HepG2 (cell line): ENCODE measurements around the gene CCT3. TPM values are rescaled to one million over a fixed set of nuclear protein-coding genes. Genes with fewer than 3 reads are reported as not detected.

ENCODE experiments used
- CTCF ChIP-seq: sonication (generic); formaldehyde crosslinking; IDR thresholded peaks from 2 replicates; pipeline ENCODE4 v1.5.0; 2020; ENCODE audit warnings: mild to moderate bottlenecking, missing genetic modification reagents, moderate library complexity
- HMGXB4 ChIP-seq, 2 experiments: sonication (generic) in 1 of 2; formaldehyde crosslinking in 1 of 2; IDR thresholded peaks; 2 replicates each; pipeline versions ENCODE4 v1.4.0 to v1.6.1; 2018 to 2020; ENCODE audit warnings: missing genetic modification reagents in 2 of 2, borderline replicate concordance in 1 of 2, low read depth in 1 of 2, mild to moderate bottlenecking in 1 of 2, missing biosample characterization in 1 of 2
- KDM4B ChIP-seq: sonication (generic); formaldehyde crosslinking; IDR thresholded peaks from 2 replicates; pipeline ENCODE4 v1.4.0; 2020; ENCODE audit warnings: missing genetic modification reagents
- MED1 ChIP-seq: sonication (generic); formaldehyde crosslinking; IDR thresholded peaks from 2 replicates; pipeline ENCODE4 v1.4.0; 2020; ENCODE audit warnings: missing genetic modification reagents
- MIER3 ChIP-seq: IDR thresholded peaks from 2 replicates; pipeline ENCODE4 v1.6.1; 2016; ENCODE audit warnings: missing compliant biosample characterization, borderline replicate concordance
- NFYC ChIP-seq: IDR thresholded peaks from 2 replicates; pipeline ENCODE4 v1.6.1; 2016; ENCODE audit warnings: missing genetic modification reagents, missing compliant biosample characterization
- PRDM10 ChIP-seq: sonication (generic); formaldehyde crosslinking; IDR thresholded peaks from 2 replicates; pipeline ENCODE4 v1.4.0; 2020; ENCODE audit warnings: low read depth, missing genetic modification reagents
- ZBTB2 ChIP-seq: sonication (generic); formaldehyde crosslinking; IDR thresholded peaks from 2 replicates; pipeline ENCODE4 v1.8.0; 2022; ENCODE audit warnings: low read depth, missing genetic modification reagents
- ZBTB8A ChIP-seq: sonication (generic); formaldehyde crosslinking; IDR thresholded peaks from 2 replicates; pipeline ENCODE4 v1.4.0; 2020; ENCODE audit warnings: mild to moderate bottlenecking, low read depth, missing genetic modification reagents, borderline replicate concordance
- ZNF317 ChIP-seq: sonication (generic); formaldehyde crosslinking; IDR thresholded peaks from 2 replicates; pipeline ENCODE4 v1.5.0; 2020; ENCODE audit warnings: mild to moderate bottlenecking, missing genetic modification reagents
- ZNF382 ChIP-seq: sonication (generic); formaldehyde crosslinking; IDR thresholded peaks from 2 replicates; pipeline ENCODE4 v1.5.0; 2020; ENCODE audit warnings: missing genetic modification reagents, mild to moderate bottlenecking, borderline replicate concordance
- ZNF556 ChIP-seq: sonication (generic); formaldehyde crosslinking; IDR thresholded peaks from 2 replicates; pipeline ENCODE4 v1.4.0; 2020; ENCODE audit warnings: mild to moderate bottlenecking, missing genetic modification reagents, borderline replicate concordance
- ZNF619 ChIP-seq: sonication (generic); formaldehyde crosslinking; IDR thresholded peaks from 2 replicates; pipeline ENCODE4 v1.4.0; 2020; ENCODE audit warnings: mild to moderate bottlenecking, missing genetic modification reagents
- polyA plus RNA-seq, 8 experiments: library from polyadenylated mRNA; depleted of rRNA in 3 of 8; stranded (reverse) in 7 of 8; unstranded in 1 of 8; fragments of >200 nt; fragmentation: Illumina TruSeq in 4 of 8; extraction: Trizol in 4 of 8; gene quantifications; 2 replicates each; pipeline versions ENCODE4 v1.2.1 to v1.2.3, GENCODE V29; 2011 to 2016; ENCODE audit warnings: low read depth in 4 of 8, missing spikeins in 1 of 8, mixed read lengths in 1 of 8; ENCODE audit not compliant: insufficient read depth in 1 of 8
- total RNA-seq, 5 experiments: library from RNA; depleted of rRNA; stranded (reverse); fragments of >200 nt; fragmentation: Illumina TruSeq; extraction: Trizol; gene quantifications; 2 replicates each; pipeline ENCODE4 v1.2.3, GENCODE V29; 2016; ENCODE audit warnings: low read depth in 1 of 5

CCT3 gene
- total and polyA plus RNA-seq, 2 of the 13 experiments (the other 11 are each of a cell fraction or from before 2014, with no cell fraction given): 319 to 615 TPM

- TF ChIP-seq HMGXB4 (CRISPR knock-in tag; IDR thresholded peaks at IDR 0.05; ENCODE audit: borderline replicate concordance in 1 of 2, low read depth in 1 of 2) (peak; percentile 3 to 73; a peak in 2 of 4 replicates), ZNF317 (CRISPR knock-in tag) (peak; percentile 70; the same call in 1 of the 2 replicates), ZNF619 (CRISPR knock-in tag) (peak; percentile 17; the same call in 1 of the 2 replicates), PRDM10 (CRISPR knock-in tag) (peak; percentile 49), NFYC (0 out of 2 replicates have a peak, but pooled peaks have one; percentile 12), ZNF556 (peak; percentile 74; the same call in 1 of the 2 replicates), ZNF382 (no peak), ZBTB8A (no peak), KDM4B (no peak), ZBTB2 (CRISPR knock-in tag) (peak; percentile 44; the same call in 1 of the 2 replicates), CTCF (0 out of 2 replicates have a peak, but pooled peaks have one; percentile 11), MED1 (CRISPR knock-in tag) (peak; percentile 87), MIER3 (CRISPR knock-in tag) (peak; percentile 45; the same call in 1 of the 2 replicates)
Observed at GRCh38 chr1:156291226-156292061, 46.6 kb downstream of the CCT3 start (continued).
